Medulla oblongata (tissue), 1 donor: Measurements from ENCODE around the gene ARSB.

Experiments used
- DNase-seq: peaks from one replicate; pipeline ENCODE4 v3.0.0-alpha.2; 2015; ENCODE audit errors: extremely low spot score

Gene ARSB

GRCh38 chr5:78805474-78806124 is 179.5 kb downstream of the ARSB start:
- DNase-seq, result no peak

- no peak for DNase-seq
Measured at GRCh38 chr5:78804995-78805394, 180.1 kb downstream of the ARSB start.

GRCh38 chr5:78803941-78804340 is 181.2 kb downstream of the ARSB start:
- no peak for DNase-seq

GRCh38 chr5:78803353-78803752 is 181.8 kb downstream of the ARSB start:
- peak; percentile 61 for DNase-seq

GRCh38 chr5:78801413-78801812 is 183.7 kb downstream of the ARSB start:
- no peak for DNase-seq

GRCh38 chr5:78799266-78800017 is 185.7 kb downstream of the ARSB start:
- DNase-seq, result no peak

- DNase-seq, result no peak
Measured at GRCh38 chr5:78798673-78799029, 186.5 kb downstream of the ARSB start.

GRCh38 chr5:78797936-78798672 is 187.0 kb downstream of the ARSB start:
- DNase-seq, result no peak

GRCh38 chr5:78795757-78796156 is 189.4 kb downstream of the ARSB start:
- no peak for DNase-seq

GRCh38 chr5:78794693-78795215 is 190.4 kb downstream of the ARSB start:
- no peak for DNase-seq

GRCh38 chr5:78793907-78794662 is 191.0 kb downstream of the ARSB start:
- DNase-seq, result no peak

GRCh38 chr5:78792345-78793055 is 192.6 kb downstream of the ARSB start:
- DNase-seq, result no peak

GRCh38 chr5:78791501-78792100 is 193.5 kb downstream of the ARSB start:
- no peak for DNase-seq

- peak; percentile 11 for DNase-seq
Measured at GRCh38 chr5:78787783-78788182, 197.3 kb downstream of the ARSB start.

- no peak for DNase-seq
Measured at GRCh38 chr5:78785454-78785853, 199.7 kb downstream of the ARSB start.

- no peak for DNase-seq
Measured at GRCh38 chr5:78783434-78784130, 201.5 kb downstream of the ARSB start.

- no peak for DNase-seq
Measured at GRCh38 chr5:78782728-78783127, 202.4 kb downstream of the ARSB start.

- no peak for DNase-seq
Measured at GRCh38 chr5:78781611-78782286, 203.4 kb downstream of the ARSB start.

GRCh38 chr5:78779771-78780616 is 205.1 kb downstream of the ARSB start:
- no peak for DNase-seq
